Ishikawa (cell line): ENCODE measurements around the gene CERS5.

Experiments
- CEBPB ChIP-seq: IDR thresholded peaks from 2 replicates; pipeline ENCODE4 v1.6.1; 2012
- CREB1 ChIP-seq: IDR thresholded peaks from 2 replicates; pipeline ENCODE4 v1.6.1; 2012; ENCODE audit warnings: low read depth
- EGR1 ChIP-seq: IDR thresholded peaks from 2 replicates; pipeline ENCODE4 v1.6.1; 2012
- EP300 ChIP-seq: IDR thresholded peaks from 2 replicates; pipeline ENCODE4 v1.6.1; 2012; ENCODE audit warnings: borderline replicate concordance
- FOXM1 ChIP-seq: IDR thresholded peaks from 2 replicates; pipeline ENCODE4 v1.6.1; 2012; ENCODE audit warnings: low read depth, borderline replicate concordance
- NFIC ChIP-seq: IDR thresholded peaks from 2 replicates; pipeline ENCODE4 v1.6.1; 2012
- RAD21 ChIP-seq: IDR thresholded peaks from 2 replicates; pipeline ENCODE4 v1.6.1; 2012; ENCODE audit warnings: low read depth
- TAF1 ChIP-seq: IDR thresholded peaks from 2 replicates; pipeline ENCODE4 v1.6.1; 2012; ENCODE audit warnings: low read depth, mild to moderate bottlenecking
- TCF12 ChIP-seq: IDR thresholded peaks from 2 replicates; pipeline ENCODE4 v1.6.1; 2012; ENCODE audit warnings: low read depth
- TEAD4 ChIP-seq: IDR thresholded peaks from 2 replicates; pipeline ENCODE4 v1.6.1; 2012
- YY1 ChIP-seq: IDR thresholded peaks from 2 replicates; pipeline ENCODE4 v1.6.1; 2012; ENCODE audit warnings: low read depth
- ZBTB7A ChIP-seq: IDR thresholded peaks from 2 replicates; pipeline ENCODE4 v1.6.1; 2012; ENCODE audit warnings: low read depth
- TF ChIP-seq, protein P1 (sequence below): IDR thresholded peaks from 2 replicates; pipeline ENCODE4 v1.6.1; 2012
- TF ChIP-seq, protein P2 (sequence below): IDR thresholded peaks from 2 replicates; pipeline ENCODE4 v1.6.1; 2012; ENCODE audit warnings: low read depth, mild to moderate bottlenecking
- TF ChIP-seq, protein P3 (sequence below): IDR thresholded peaks from 2 replicates; pipeline ENCODE4 v1.6.1; 2012

Gene CERS5

DNA sequence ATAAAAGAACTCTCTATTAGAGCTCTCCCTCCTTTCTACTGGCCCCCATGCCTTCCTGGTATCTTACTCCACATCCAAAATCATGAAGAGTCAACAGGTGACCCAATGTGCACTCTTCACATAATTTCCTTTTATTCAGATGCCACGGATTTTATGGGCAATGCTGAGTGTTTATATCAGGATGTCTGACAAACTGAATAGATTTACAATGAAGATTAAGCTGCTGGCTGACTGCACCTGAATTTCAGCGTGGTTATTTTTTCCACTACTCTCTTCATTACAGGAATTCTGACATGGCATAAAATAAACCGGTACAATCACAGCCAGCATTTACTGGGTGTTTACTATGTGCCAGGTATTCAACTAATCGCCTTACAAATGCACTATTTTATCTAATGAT, 29.4 kb upstream of the CERS5 start:
- TF ChIP-seq EP300 (no peak), RAD21 (no peak), TAF1 (no peak), FOXM1 (no peak), ZBTB7A (no peak), TEAD4 (no peak), TCF12 (no peak), CEBPB (no peak), NFIC (no peak), CREB1 (no peak), EGR1 (no peak), YY1 (no peak)
- TF ChIP-seq, protein P1, sequence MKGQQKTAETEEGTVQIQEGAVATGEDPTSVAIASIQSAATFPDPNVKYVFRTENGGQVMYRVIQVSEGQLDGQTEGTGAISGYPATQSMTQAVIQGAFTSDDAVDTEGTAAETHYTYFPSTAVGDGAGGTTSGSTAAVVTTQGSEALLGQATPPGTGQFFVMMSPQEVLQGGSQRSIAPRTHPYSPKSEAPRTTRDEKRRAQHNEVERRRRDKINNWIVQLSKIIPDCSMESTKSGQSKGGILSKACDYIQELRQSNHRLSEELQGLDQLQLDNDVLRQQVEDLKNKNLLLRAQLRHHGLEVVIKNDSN = no peak
- TF ChIP-seq, protein P2, sequence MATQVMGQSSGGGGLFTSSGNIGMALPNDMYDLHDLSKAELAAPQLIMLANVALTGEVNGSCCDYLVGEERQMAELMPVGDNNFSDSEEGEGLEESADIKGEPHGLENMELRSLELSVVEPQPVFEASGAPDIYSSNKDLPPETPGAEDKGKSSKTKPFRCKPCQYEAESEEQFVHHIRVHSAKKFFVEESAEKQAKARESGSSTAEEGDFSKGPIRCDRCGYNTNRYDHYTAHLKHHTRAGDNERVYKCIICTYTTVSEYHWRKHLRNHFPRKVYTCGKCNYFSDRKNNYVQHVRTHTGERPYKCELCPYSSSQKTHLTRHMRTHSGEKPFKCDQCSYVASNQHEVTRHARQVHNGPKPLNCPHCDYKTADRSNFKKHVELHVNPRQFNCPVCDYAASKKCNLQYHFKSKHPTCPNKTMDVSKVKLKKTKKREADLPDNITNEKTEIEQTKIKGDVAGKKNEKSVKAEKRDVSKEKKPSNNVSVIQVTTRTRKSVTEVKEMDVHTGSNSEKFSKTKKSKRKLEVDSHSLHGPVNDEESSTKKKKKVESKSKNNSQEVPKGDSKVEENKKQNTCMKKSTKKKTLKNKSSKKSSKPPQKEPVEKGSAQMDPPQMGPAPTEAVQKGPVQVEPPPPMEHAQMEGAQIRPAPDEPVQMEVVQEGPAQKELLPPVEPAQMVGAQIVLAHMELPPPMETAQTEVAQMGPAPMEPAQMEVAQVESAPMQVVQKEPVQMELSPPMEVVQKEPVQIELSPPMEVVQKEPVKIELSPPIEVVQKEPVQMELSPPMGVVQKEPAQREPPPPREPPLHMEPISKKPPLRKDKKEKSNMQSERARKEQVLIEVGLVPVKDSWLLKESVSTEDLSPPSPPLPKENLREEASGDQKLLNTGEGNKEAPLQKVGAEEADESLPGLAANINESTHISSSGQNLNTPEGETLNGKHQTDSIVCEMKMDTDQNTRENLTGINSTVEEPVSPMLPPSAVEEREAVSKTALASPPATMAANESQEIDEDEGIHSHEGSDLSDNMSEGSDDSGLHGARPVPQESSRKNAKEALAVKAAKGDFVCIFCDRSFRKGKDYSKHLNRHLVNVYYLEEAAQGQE = no peak
- TF ChIP-seq, protein P3, sequence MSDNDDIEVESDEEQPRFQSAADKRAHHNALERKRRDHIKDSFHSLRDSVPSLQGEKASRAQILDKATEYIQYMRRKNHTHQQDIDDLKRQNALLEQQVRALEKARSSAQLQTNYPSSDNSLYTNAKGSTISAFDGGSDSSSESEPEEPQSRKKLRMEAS = no peak

DNA sequence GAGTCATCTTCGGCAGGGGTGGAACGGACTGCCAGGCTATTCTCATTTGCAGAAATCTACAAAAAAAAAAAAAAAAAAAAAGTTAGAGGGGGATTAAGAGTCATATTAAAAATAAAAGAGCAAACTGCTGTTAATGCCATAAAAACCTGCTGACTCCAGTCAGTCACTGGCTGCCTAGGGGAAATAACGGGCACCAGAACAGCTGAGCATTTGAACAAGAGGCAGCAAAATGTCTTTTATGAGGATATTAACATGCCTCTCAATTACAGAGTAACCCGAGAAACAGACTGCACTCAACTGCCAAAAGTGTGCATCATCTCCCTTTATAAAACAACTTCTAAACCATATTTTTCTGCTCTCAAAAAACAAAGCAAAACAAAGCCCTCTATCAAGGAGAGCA, 28.7 kb upstream of the CERS5 start:
- no peak for TF ChIP-seq ZBTB7A
- TF ChIP-seq CREB1 = no peak

DNA sequence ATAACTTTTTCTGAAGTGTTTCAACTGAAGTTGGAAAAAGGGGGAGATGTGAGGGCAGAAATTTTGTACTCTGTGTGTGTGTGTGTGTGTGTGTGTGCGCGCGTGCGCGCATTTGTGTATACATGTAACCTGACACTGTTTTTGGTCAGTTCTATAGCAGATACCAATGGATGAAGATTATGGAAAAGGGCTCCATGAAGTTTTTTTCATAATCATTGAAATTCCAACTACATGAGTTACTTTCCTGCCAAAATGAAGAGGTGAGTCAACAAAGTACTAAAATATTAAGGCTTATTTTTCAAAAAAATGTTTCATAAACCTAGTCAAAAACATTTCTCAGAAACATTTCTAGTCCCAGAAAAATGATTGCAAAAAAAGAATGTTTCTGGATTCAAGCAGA, 25.7 kb upstream of the CERS5 start:
- TF ChIP-seq EP300 (no peak), YY1 (no peak), ZBTB7A (no peak), CREB1 (no peak), NFIC (no peak)

DNA sequence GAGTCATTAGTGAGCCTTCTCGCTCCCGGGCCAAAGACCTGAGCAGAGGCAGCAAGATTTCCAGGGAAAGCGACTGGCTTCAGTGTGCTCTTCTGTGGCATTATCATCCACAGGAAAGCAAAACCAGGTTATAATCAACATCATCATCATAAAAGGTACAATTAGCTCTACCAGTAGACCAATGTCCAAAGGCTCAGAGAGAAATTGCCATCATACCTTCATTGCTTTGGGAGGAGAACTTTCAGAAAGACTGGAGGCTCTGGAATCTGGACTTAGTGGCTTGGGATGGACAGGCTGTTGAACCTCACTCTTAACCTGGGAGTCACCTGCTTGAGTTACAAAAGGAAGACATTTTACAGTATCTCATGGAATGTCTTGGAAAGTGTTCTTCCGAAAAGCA, 25.1 kb upstream of the CERS5 start:
- no peak for TF ChIP-seq YY1
- no peak for TF ChIP-seq ZBTB7A
- no peak for TF ChIP-seq FOXM1
- no peak for TF ChIP-seq NFIC
- no peak for TF ChIP-seq TCF12
- no peak for TF ChIP-seq RAD21
- TF ChIP-seq CREB1 = no peak
- no peak for TF ChIP-seq EGR1
- TF ChIP-seq, protein P3 = no peak
- TF ChIP-seq, protein P1 = no peak
- TF ChIP-seq, protein P2 = no peak
- no peak for TF ChIP-seq TEAD4
- TF ChIP-seq EP300 = no peak
- TF ChIP-seq TAF1 = no peak
- TF ChIP-seq CEBPB = no peak

DNA sequence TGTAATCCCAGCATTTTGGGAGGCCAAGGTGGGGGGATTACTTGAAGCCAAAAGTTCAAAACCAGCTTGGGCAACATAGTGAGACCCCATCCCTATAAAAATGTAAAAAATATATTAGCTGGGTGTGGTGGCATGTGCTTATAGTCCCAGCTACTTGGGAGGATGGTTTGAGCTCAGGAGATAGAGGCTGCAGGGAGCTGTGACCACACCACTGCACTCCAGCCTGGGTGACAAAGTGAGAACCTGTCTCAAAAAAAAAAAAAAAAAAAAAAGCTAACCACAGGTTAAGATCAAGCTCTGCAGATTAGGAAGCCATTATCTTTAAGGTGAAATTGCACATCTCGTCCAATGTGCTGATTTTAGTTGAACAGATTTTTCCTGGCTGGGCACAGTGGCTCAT, 23.7 kb upstream of the CERS5 start:
- TF ChIP-seq TCF12 = no peak
- no peak for TF ChIP-seq CREB1
- TF ChIP-seq EGR1 = no peak

DNA sequence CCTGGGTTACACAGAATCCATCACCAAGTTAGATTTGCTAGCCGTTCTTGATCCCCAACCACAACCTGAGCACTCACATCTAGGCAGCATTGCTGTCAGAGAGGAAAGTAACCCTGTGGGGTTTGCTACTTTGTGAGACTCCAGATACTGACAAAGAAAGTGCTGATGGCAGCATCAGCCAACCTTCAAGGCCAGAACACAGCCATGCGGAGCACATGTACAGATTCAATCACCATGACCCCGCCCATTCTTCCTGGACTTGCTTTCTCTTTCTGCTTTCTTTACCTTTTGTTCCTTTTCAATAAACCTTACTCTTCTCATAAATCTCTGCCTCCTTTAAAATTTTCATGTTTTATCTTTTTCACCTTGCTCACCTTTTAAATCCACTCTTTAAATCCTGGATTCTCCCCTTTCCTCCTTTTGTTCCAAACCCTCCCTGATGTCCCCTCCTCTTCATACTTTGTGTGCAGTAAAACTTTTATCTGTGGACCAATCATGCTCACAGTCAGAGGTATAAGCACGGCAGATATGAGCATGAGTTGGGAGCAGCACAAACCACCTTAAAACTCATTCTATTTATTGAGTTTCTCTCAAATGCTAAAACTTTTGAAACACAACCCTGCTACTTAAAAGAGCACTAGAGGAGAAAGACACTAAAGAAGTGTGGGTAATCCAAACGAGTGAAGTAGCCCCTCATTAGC, 21.9 kb upstream of the CERS5 start:
- TF ChIP-seq FOXM1 (no peak), EGR1 (no peak), ZBTB7A (no peak), NFIC (no peak), CREB1 (no peak), EP300 (no peak), TEAD4 (no peak), YY1 (no peak), CEBPB (no peak), TCF12 (no peak), RAD21 (no peak), TAF1 (no peak)
- TF ChIP-seq, protein P1 = no peak
- TF ChIP-seq, protein P3 = no peak
- TF ChIP-seq, protein P2 = no peak
